Activated T-cell treated with anti-CD3 and anti-CD28 coated beads for 48 hours (primary cell): ENCODE data around the gene IL17B.

Experiments used
- DNase-seq: peaks from one replicate; pipeline ENCODE4 v3.0.0-alpha.2; 2020; ENCODE audit warnings: low read depth

The IL17B gene

DNA sequence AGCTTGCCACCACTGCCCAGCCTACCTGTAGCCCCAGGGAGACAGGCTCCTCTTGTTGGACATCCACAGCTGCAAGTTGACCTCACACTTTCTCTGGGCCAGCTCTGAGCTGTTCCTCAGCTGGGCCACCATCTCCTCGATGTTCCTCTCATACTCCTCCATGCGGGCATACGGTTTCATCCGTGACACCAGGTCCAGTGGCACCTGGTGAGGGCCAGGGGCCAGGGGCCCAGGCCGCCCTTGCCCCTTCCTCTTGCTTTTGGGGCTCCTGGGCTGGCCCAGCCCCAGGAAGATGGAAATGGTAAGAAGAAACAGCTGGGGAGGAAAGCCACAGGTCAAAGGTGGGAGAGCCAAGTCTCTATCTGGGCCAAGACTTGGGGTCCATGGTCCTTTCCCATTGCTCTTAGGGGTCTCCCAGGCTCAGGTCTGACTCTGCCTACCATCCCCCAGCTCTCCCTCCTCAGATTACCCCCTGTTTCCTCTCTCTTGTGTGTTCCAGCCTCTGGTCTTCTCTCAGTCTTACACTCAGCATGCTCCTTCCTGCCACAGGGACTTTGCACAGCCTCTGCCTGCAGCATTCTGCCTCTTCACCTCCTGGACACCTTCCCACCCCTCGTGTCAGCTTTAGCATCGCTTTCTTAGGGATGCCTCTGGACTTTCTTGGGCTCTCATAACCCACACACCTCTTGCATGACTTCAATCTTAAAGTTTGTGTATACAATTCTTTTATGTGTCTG lies 2.2 kb downstream of the IL17B start:
- no peak for DNase-seq

DNA sequence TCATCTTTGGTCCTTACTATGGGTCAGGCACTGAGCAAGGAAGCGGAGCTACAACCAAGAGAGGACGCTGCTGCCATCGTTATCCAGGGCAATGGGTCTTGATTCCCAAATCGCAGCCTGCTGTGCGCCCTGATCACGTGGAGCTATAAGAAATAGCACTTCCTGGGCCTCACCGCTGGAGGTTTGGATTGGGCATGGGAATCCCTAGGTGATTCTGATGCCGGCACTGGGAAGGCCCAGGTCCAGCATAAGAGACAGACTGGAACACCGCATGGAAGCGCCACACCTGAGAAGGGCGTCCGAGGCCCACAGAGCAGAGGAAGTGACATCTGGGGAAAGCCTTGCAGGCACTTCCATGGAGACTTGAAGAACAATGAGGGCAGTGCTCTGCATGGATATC lies 3.0 kb downstream of the IL17B start:
- DNase-seq: no peak

- DNase-seq: no peak
Measured at GRCh38 chr5:149375434-149375833, 3.7 kb downstream of the IL17B start.

- no peak for DNase-seq
Measured at GRCh38 chr5:149374801-149375200, 4.3 kb downstream of the IL17B start.

DNA sequence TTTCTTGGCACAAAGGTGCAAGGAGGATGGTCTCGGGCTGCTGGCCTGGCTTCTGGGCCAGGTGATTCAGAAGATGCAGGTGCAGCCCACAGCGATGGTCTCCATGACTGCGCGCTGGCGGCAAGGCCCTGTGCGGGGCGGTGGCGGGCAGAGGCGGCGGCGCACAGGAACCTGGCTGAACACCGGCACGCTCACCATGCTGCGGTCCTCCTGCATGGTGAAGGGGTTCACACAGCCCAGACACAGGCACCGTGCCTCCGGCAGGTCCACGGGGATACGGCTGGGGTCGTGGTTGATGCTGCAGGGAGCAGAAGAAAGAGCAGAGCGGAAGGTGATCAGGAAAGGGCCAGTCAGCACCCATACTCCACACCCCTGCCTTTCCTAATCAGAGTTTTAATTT lies 4.8 kb downstream of the IL17B start:
- DNase-seq: no peak

DNA sequence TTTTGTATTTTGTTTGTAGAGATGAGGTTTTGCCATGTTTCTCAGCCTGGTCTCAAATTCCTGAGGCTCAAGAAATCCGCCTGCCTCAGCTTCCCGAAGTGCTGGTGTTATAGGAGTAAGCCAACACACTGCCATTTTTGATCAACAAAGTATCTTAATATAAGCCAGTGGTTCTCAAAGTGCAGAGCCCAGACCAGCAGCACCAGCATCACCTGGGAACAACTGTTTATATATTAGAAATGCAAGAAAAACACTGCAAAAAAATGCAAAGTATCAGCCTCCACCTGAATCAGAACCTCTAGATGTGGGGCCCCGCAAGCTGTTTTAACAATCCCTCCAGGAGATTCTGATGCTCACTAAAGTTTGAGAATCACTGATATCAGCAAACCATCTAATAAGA lies 6.2 kb downstream of the IL17B start:
- DNase-seq: no peak

- DNase-seq: no peak
Measured at GRCh38 chr5:149372076-149372795, 6.9 kb downstream of the IL17B start.

DNA sequence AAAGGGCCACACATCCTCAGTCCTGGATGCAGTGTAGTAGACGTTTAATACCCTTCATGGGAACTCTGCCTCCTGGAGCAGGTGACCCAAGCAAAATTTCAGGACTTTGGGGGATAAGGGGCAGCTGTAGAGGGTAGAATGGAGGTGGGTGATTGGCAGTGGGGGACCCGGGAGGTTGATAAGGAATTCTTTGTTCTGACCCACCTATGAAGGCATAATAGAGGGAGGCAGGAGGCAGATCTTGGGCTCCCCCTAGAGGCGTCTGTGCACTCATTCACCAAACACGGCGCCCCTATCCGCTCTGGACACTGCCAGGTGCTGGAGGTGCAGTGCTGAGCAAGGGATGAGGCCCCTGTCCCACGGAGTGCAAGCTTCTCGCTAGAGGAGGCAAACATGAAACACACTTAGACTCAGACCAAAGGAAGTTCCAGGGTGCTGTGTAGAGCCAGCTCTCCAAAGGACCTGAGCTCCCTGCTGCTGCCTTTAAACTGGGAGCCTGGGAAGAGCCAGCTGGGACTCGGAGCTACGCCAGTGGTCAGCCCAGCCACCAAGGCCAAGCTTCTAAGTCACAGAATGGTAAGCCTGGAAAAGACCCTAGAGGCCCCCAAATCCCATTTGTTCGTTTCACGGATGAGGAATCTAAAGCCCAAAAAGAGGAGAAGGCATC lies 7.7 kb downstream of the IL17B start:
- DNase-seq: peak; percentile 39

- DNase-seq: no peak
Measured at GRCh38 chr5:149370878-149371277, 8.2 kb downstream of the IL17B start.

GRCh38 chr5:149367972-149368645 lies 11.0 kb downstream of the IL17B start:
- DNase-seq: no peak

DNA sequence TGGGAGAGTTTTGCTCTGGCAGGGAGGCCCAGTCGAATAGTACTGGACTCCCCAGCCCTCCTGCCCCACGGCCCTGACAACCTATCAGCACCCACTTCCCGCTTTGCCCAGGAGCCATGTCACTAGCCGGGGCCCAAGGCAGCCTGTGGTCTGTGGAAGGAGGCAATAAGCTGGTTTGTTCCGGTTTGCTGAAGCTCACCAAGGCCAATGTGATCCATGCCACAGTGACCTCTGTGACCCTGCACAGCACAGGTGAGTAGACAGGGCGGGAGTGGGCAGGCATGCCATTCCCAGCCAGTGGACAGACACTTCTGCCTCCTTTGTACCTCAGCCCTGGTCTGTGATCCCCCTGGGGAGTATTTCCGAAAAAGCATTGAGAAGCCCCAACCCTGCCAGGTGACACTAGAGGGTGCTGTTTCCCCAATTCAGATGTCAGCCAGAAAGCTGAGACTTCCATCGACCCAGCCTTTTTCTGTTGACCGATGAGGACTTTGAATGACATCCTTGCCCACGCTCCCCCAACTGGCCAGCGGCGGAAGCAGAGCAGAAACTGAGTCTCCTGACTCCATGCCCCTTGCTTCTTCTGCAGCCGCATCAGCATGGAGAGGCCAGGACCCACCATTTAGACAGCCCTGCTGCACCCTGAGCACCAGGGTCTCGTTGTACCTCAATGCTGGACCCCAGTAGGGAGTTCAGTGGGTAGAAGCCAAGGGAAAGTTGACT lies 11.7 kb downstream of the IL17B start:
- peak; percentile 38 for DNase-seq

DNA sequence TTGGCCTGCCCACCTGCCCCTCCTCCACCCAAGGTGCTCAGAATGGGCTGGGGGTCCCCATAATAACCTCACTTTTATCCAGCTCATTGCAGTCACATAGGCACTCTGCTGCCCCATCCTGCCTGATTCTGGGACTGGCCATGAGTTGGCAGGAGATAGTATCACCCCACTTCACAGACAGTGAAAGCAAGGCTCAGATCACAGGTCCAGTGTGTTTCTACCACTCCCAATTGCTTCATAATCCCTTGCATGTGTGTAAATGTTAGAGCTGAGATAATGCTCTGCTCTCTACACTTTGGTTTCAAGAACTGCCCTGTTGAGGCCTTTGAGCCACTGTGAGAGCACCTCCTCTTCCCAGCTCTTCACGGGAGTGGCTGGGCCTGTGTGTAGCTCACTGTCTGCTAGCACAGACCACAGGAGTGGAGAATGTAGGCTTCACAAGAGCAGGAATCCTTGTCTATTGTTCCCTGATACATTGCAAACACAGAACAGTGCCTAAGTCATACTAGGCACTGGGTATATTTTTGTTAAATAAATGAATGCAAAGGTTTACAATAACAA lies 12.8 kb downstream of the IL17B start:
- no peak for DNase-seq

DNA sequence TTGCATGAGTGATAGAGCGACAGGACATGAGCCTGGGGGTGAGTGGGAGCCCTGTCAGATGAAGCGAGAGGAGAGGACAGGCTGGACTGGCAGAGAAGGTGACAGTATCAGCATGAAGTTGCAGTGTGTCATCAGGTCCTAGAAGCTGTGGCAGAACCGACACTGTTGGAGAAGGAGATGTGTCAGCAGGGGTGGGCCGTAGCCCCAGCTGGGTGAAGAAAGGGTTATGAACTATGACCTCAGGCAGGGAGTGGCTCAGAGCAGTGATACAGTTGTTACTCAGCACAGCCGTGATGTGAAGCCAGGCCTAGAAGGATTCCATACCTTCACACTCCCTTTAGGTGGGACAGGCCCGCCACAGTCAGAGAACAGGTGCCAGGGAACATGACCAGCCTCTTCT lies 13.7 kb downstream of the IL17B start:
- DNase-seq: no peak

DNA sequence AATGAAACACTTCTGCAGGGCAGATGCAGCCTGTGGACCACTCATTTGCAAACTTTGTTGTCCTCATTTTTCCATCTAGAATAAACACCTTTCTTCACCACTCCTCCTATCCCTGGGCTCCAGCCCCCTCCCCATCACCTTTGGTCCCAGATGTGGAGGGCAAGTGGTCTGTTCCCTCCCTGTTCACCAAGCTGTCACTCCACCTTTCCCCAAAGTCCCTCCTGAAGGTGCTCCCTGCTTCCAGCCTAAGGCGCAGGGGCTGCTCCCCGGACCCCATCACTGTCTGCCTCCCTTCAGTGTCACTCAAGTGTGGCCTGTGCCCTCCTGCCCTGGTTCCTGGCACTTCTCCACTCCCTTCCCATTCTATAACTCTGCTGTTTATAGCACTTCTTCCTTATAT lies 14.4 kb downstream of the IL17B start:
- no peak for DNase-seq

DNA sequence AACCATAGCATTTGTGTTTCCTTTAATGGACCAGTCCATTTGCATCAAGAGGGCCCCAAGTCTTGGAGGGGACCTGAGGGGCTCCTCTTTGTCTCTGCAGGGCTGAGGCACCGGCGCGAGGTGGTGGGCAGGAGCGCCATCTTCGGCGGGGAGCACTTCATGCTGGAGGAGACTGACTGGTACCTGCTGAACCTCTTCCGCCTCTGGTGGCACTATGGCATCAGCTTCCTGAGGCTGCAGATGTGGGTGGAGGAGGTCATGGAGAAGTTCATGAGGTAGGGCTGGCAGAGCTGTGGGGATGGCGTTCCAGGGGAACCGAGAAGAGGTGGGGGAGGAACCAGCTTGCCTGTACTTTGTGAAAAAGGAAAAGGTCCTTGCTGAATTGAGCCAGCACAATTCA lies 15.2 kb downstream of the IL17B start:
- no peak for DNase-seq

DNA sequence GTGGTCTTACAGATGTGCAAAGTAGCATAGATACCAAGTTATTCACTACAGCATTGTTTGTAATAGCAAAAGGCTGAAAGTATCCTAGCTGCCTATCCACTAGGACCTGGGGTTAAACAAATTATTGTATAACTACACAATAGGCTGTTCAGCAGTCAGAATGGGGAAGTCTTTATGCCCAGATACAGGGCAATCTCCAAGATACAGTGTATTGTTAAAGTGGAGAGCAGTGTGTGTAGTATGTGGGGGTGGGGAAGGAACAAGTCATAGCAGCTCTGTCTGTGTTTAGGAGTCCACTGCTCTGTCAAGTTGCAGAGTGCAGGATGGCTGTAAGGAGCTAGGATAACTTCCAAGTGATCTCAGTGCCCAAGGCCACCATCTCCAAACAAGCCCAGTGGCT lies 15.7 kb downstream of the IL17B start:
- DNase-seq: no peak

GRCh38 chr5:149362541-149362940 lies 16.6 kb downstream of the IL17B start:
- no peak for DNase-seq

DNA sequence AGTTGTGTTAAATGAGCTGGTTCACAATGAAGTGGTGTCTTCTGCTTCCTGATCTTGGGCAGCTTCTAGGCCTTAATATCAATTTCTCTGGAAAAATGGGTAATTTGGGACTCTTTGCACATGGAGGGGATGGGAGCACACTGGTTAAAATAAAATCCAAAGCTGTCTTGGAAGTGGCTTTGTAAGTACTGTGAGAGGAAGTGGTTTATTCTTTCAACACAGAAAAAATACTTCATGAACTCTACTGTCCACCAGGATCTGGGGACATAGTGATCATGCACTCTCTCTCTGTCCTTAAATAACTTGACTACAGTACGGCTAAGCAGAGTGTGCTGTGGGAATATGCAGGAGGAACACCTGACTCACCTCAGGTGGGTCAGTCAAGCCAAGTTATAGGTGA lies 18.8 kb downstream of the IL17B start:
- no peak for DNase-seq

- DNase-seq: no peak
Measured at GRCh38 chr5:149358868-149359495, 20.1 kb downstream of the IL17B start.

DNA sequence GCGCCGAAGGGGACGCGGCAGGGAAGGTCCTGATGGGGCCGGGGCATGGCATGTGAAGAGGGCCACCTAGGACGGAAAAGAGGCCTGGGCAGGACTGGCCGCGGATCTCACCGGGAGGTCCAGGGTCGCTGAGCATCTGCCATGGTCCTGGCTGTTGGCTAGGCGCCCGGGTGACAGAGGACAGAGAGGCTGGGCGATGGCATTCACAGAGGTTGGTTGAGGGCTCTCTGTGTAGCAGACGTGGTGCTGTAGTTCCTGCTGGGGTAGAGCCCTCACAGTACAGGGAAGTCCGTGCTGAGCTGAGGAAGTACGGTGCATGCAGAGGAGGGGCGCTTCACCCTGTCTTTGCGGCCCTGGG lies 20.8 kb downstream of the IL17B start:
- DNase-seq: peak; percentile 5
